Suprapubic skin (tissue), 4 donors: ENCODE measurements around the gene TNFRSF19. TPM values are rescaled to one million over a fixed set of nuclear protein-coding genes. Genes with fewer than 3 reads are reported as not detected.
A peak's percentile ranks its signal among the peaks of the same experiment; 100 is the strongest.

Source experiments
- DNase-seq, 2 donors: peaks; one replicate each; pipeline ENCODE4 v3.0.0-alpha.2; 2019; ENCODE audit warnings: low spot score in 2 of 2
- H3K27ac ChIP-seq: fragments of 200-600 bp; sonication (generic); one replicate; pipeline ENCODE4 v1.5.1; 2019
- H3K27me3 ChIP-seq: fragments of 200-600 bp; sonication (generic); one replicate; pipeline ENCODE4 v1.5.1; 2019
- H3K36me3 ChIP-seq: fragments of 200-600 bp; sonication (generic); one replicate; pipeline ENCODE4 v1.5.1; 2019
- H3K4me1 ChIP-seq: fragments of 200-600 bp; sonication (generic); one replicate; pipeline ENCODE4 v1.5.1; 2019
- H3K4me3 ChIP-seq: fragments of 200-600 bp; sonication (generic); one replicate; pipeline ENCODE4 v1.5.1; 2019; ENCODE audit warnings: mild to moderate bottlenecking
- H3K9me3 ChIP-seq: fragments of 200-600 bp; sonication (generic); one replicate; pipeline ENCODE4 v1.5.1; 2019
- EP300 ChIP-seq: sonication (generic); formaldehyde crosslinking; IDR thresholded peaks from one replicate; pipeline ENCODE4 v1.6.1; 2017; ENCODE audit warnings: antibody characterized with exemption
- POLR2A ChIP-seq, 2 donors: fragments of 450-650 bp; IDR thresholded peaks; one replicate each; pipeline ENCODE4 v1.6.1; 2017; ENCODE audit warnings: antibody characterized with exemption in 2 of 2, mild to moderate bottlenecking in 2 of 2, moderate library complexity in 2 of 2
- POLR2AphosphoS5 ChIP-seq, 3 donors: sonication (generic); formaldehyde crosslinking; IDR thresholded peaks; one replicate each; pipeline ENCODE4 v1.6.1; 2017; ENCODE audit warnings: antibody characterized with exemption in 3 of 3
- WGBS: methylation state at CpG from one replicate; pipeline ENCODE4 v1.1.5; 2018; 5-methylcytosine and 5-hydroxymethylcytosine counted together
- total RNA-seq, 4 donors: library from RNA; depleted of rRNA; stranded (reverse); fragments of >200 nt; gene quantifications; one replicate each; pipeline ENCODE4 v1.1.0, GENCODE V29; 2016
- TF ChIP-seq, protein P1 (sequence below), 2 donors: fragments of 200-600 bp in 1 of 2; fragments of 450-650 bp in 1 of 2; sonication (generic) in 1 of 2; IDR thresholded peaks; one replicate each; pipeline ENCODE4 v1.5.1; 2016 to 2019; ENCODE audit warnings: antibody characterized with exemption in 2 of 2, mild to moderate bottlenecking in 1 of 2, moderate library complexity in 1 of 2

Gene TNFRSF19
- total RNA-seq, 4 donors from 2014 or later = 74.6 to 100 (median 78.5) TPM

DNA sequence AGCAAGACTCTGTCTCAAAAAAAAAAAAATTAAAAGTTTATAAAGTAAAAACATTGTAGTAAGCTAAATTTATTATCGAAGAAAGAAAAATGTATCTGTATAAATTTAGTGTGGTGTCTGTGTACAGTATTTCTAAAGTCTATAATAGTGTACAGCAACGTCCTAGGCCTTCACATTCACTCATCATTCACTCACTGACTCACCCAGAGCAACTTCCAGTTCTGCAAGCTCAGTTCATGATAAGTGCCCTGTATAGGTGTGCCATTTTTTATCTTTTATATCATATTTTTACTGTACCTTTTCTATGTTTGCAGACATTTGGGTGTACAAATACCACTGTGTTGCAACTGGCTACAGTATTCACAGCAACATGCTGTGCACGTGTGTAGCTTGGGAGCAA is 118.1 kb downstream of the TNFRSF19 start:
- no peaks in the 10 kb centered on the region for H3K4me1 ChIP-seq
- 75% methylated on average over 3 of the region's 3 CpGs for WGBS

DNA sequence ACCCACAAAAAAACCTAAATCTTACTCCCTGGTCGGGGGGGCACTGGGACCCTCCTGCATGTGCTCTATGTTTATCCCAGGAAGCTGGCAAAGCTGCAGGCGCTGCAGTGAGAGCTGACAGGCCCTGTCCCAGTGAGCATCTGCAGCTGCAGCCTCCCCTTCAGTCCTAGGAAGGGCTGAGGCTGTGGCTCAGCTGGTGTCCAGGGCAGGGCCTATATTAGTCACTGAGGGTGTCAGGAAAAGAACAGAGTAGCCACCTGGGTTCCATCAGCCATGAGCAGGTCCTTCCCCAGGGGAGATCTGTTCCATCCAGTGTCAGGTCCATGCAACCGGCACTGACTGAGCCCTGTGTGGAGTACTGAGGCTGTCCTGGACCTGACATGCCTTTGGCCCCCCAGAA is 120.5 kb downstream of the TNFRSF19 start:
- no CpG with 5 or more reads among the region's 3 CpGs for WGBS
- TF ChIP-seq, protein P1, sequence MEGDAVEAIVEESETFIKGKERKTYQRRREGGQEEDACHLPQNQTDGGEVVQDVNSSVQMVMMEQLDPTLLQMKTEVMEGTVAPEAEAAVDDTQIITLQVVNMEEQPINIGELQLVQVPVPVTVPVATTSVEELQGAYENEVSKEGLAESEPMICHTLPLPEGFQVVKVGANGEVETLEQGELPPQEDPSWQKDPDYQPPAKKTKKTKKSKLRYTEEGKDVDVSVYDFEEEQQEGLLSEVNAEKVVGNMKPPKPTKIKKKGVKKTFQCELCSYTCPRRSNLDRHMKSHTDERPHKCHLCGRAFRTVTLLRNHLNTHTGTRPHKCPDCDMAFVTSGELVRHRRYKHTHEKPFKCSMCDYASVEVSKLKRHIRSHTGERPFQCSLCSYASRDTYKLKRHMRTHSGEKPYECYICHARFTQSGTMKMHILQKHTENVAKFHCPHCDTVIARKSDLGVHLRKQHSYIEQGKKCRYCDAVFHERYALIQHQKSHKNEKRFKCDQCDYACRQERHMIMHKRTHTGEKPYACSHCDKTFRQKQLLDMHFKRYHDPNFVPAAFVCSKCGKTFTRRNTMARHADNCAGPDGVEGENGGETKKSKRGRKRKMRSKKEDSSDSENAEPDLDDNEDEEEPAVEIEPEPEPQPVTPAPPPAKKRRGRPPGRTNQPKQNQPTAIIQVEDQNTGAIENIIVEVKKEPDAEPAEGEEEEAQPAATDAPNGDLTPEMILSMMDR (IDR thresholded peaks at IDR 0.05) = no peak
- TF ChIP-seq EP300 (no peak), POLR2AphosphoS5 (IDR thresholded peaks at IDR 0.05) (no peak), POLR2A (IDR thresholded peaks at IDR 0.05) (no peak)
- H3K9me3 ChIP-seq = no peaks in the 10 kb centered on the region
- no peak overlapping the region for H3K4me3 ChIP-seq
- H3K4me1 ChIP-seq = no peaks in the 10 kb centered on the region
- H3K27ac ChIP-seq = no peak overlapping the region
- DNase-seq = no peak
- no peaks in the 10 kb centered on the region for H3K27me3 ChIP-seq
- no peaks in the 10 kb centered on the region for H3K36me3 ChIP-seq

More for the DNA sequence above, 118.1 kb downstream of the TNFRSF19 start:
- Histone ChIP-seq H3K36me3 (no peaks in the 10 kb centered on the region), H3K4me3 (no peak overlapping the region), H3K9me3 (no peaks in the 10 kb centered on the region), H3K27ac (no peak overlapping the region), H3K27me3 (no peaks in the 10 kb centered on the region)
- DNase-seq = no peak
- TF ChIP-seq POLR2AphosphoS5 (IDR thresholded peaks at IDR 0.05) (no peak), EP300 (no peak), POLR2A (IDR thresholded peaks at IDR 0.05) (no peak)
- TF ChIP-seq, protein P1 (IDR thresholded peaks at IDR 0.05) = no peak

DNA sequence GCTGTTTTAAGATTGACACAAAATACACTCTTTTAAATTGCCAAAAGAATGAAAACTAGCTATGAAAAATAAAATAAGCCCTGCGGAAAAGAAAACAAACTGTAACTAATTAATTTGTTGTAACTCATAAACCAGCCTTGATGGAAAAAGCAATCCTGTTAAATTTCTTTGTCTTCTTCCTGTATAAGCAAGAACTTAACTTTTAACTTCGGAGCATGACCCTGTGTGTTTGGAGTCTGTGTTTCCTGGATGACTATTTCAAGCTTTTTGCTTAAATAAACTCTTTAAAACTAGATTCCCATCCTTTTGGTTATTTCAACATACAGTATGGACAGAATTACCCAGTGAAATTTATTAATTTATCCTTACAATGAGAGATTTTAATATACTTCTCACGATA is 122.6 kb downstream of the TNFRSF19 start:
- Histone ChIP-seq H3K27me3 (no peaks in the 10 kb centered on the region), H3K4me1 (peaks cover 12% of the 10 kb centered on the region), H3K27ac (no peak overlapping the region), H3K4me3 (no peak overlapping the region), H3K9me3 (no peaks in the 10 kb centered on the region), H3K36me3 (no peaks in the 10 kb centered on the region)
- no peak for DNase-seq
- TF ChIP-seq POLR2AphosphoS5 (IDR thresholded peaks at IDR 0.05) = no peak
- no peak for TF ChIP-seq EP300
- TF ChIP-seq, protein P1 (IDR thresholded peaks at IDR 0.05) = no peak
- no peak for TF ChIP-seq POLR2A (IDR thresholded peaks at IDR 0.05)
- WGBS = 65% methylated on average over 3 of the region's 3 CpGs

DNA sequence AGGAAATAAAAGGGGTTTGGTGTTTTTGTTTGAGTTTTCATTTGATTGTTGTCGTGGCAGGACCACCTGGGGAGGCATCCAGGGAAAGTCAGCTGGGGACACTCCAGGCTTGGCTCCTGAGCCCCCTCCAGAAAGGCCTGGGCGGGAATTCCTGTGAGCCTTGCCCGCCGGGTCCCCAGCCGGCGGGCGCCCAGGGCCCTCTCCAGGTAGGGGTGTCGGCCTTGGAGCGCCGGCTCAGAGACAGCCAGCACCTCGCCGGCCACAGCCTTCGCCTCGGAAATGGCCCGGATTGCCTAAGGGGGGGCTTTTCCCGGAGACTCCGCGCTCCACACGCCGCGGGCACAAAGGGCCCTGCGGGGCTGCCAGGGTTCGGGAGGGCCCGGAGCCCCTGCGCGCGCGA is 125.0 kb downstream of the TNFRSF19 start:
- 92% methylated on average over 5 of the region's 28 CpGs for WGBS
- H3K4me1 ChIP-seq = peaks cover 12% of the 10 kb centered on the region
- H3K27ac ChIP-seq = no peak overlapping the region
- H3K9me3 ChIP-seq = no peaks in the 10 kb centered on the region
- DNase-seq = no peak
- no peaks in the 10 kb centered on the region for H3K36me3 ChIP-seq
- H3K27me3 ChIP-seq = no peaks in the 10 kb centered on the region
- H3K4me3 ChIP-seq = peak overlapping the region; percentile 30
- TF ChIP-seq EP300 (no peak), POLR2A (IDR thresholded peaks at IDR 0.05) (no peak), POLR2AphosphoS5 (IDR thresholded peaks at IDR 0.05) (no peak)
- TF ChIP-seq, protein P1 (IDR thresholded peaks at IDR 0.05) = no peak

DNA sequence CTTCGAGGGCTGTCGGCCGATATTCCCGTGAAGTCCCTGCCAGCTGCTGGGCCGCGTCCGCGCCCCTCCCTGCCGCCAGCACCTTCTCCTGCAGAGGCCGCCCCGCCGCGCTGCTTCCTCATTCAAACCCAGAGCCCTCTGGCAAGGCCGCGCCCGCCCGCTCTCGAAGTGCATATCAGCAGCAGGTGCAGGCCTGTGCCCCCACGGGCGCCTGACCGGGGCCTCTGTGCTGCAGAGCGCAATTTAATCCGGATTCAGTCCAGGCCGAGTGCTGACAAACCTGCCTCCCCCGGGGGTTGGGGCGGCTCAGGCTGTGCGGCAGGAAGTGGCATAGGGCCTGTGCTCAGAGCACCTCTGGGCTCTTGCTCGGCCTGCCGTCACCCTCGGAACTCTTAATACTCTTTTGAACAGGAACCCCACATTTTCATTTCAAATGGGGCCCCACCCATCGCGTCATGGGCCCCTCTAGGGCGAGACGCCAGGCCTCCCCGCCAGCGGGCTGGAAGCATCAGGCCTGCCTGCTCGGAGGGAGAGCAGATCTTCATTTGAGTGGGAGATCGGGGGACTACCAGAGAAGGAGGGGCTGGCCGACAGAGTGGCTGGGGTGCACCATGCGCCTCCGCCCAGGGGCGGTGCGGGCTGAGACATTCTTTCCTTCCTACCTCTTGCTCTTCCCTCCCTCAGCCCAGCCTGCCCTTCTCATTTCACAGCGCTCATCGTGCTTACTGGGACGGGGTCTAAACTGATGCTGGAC is 125.7 kb downstream of the TNFRSF19 start:
- Histone ChIP-seq H3K9me3 (no peaks in the 10 kb centered on the region), H3K36me3 (no peaks in the 10 kb centered on the region), H3K4me3 (peak overlapping the region; percentile 30), H3K27ac (peak overlapping the region; percentile 46), H3K27me3 (no peaks in the 10 kb centered on the region), H3K4me1 (peaks cover 12% of the 10 kb centered on the region)
- TF ChIP-seq POLR2A (IDR thresholded peaks at IDR 0.05) = no peak
- no peak for TF ChIP-seq EP300
- TF ChIP-seq POLR2AphosphoS5 (IDR thresholded peaks at IDR 0.05) = no peak
- TF ChIP-seq, protein P1 (IDR thresholded peaks at IDR 0.05) = no peak
- no peak for DNase-seq
- whole genome bisulfite sequencing = 40% methylated on average over 20 of the region's 46 CpGs
